Measurements from ENCODE around the gene SPON1.
"Not testable (repeated sequence)": the region's sequence is repeated elsewhere in the genome, so short reads cannot be mapped to it uniquely, and the experiment has no call there.

The SPON1 gene

DNA sequence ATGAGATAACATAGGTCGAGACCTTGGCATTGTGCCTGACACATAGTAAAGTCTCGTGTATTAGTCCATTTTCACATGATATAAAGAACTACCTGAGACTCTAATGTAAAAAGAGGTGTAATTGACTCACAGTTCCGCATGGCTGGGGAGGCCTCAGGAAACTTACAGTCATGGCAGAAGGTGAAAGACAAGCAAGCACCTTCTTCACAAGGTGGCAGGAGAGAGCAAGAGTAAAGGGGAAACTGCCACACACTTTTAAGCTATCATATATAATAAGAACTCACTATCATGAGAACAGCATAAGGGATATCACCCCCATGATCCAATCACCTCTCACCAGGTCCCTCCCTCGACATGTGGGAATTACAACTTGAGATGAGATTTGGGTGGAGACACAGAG is 165.2 kb downstream of the SPON1 start:
- DNase-seq = no peak

DNA sequence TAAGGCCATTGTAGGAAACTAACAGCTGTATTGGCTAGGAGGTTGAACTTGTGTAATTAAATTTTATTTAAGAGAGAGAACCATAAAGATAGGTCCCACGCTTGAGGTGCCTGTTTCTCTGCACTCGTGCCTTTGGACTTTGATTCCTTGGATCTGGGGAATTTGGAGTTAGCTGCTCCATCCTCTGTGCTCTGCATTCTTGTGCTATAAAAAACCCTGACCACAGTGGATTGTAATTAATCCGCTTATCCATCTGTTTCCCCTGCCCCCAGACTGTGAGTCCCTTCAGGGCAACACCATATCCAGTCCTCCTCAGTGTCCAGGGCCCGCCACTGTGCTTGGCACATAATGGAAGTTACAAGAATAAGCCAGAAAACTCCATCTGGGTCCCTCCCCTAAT is 169.8 kb downstream of the SPON1 start:
- peak; percentile 38 for DNase-seq

DNA sequence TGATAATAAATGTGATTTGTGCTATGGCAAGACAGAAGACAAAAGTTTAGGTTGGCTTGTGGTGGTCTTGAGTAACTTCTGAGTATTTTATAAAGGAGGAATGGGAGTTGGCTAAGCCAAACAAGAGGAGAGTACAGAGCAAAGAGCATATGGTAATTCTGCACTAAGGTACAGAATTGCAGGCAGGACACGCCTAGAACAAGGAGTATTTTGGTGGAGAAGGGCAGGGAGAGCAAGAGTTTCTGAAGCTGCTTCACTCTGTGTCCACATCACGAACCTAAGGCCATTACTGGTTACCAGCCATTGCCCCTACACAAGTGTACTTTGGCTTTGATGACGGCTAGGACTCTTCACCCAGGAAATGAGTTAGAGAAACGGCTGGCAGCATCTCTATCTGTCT is 170.9 kb downstream of the SPON1 start:
- no peak for DNase-seq

DNA sequence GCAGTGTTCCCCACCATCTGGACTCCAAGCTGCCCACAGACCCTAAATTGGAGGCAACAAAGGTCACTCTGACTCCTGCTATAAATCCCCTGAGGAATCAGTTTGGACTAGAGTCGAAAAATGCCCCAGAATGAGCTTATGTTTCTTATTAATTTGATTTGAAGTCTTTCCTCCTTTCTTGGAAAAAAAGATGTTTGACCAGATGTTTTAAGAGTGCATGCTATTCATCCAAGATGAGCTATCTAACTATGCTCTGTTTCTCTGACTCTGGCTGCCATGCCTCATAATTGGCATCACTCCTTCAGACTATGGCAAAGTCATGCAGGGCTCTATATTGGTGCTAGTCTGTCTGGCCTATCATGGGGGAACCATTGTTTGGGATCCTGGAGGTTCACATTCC is 174.0 kb downstream of the SPON1 start:
- DNase-seq = no peak

DNA sequence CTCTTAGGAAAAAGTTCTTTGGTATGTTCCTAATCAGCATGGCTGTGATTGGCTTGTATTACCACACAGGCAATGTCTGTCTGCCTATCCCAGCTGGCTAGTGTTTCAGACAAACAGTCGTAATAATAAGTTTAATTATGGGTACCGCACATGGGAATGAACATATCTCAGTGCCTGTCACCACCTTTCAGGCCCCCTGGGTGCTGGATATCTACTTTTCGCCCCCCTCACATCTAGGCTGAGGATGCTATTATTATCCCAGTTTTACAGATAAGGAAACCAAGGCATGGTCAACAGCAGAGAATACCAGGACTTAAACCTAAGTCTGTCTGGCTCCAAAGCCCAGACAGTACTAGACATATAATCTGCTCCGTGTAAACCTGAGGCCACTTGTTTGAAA is 174.8 kb downstream of the SPON1 start:
- no peak for DNase-seq

DNA sequence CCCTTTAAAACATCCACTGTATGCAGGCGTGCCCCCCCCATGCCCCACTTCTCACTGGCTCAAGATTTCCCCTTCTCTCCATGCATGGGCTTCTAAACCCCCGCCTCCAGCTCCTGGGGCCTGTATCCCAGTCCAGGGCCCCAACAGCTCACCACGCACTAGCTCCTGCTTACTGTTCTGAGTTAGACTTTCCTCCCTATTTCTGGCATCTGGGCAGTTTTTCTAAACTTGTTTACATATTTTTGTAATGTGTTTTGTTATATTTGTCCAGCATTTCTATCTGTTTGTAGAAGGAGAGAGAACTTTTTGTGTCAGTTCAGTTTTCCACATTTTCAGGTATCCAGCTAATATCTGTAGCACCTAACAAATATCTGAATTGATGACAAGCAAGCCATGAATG is 178.5 kb downstream of the SPON1 start:
- DNase-seq = no peak

DNA sequence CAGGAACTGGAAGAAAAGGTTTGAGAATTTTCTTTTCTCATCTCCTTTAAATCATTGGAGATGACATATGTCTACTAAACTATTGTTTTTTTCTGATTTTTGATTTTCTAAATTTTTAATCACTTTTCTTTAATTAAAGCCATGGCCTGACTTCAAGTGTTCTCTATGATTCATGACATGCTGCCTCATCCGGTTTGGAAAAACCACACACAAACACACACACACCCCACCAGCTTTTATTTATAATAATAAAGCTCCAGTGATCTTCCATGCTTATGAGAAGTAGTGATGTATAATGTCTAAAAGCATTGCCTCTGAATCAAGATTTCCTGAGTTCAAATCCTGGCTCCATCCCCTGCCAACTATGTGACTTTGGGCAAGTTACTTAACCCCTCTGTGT is 179.2 kb downstream of the SPON1 start:
- no peak for DNase-seq

DNA sequence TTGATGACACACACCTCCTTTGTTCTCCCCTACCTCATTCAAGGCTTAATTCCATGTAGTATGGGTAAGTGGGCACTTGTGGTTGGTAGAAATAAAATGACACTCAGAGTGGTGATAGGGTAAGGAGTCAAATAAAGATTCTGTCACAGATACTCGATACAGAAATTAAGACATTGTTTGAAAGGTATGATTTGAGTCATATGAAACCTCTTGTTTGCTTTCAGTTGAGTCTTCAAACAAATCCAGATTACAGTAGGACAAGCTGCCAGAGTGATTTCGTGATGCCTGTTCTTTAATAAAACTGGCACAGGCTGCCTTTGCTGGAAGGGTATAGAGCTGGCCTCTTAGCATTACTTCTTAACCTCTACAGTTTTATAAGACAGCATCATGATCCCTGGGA is 182.4 kb downstream of the SPON1 start:
- no peak for DNase-seq

DNA sequence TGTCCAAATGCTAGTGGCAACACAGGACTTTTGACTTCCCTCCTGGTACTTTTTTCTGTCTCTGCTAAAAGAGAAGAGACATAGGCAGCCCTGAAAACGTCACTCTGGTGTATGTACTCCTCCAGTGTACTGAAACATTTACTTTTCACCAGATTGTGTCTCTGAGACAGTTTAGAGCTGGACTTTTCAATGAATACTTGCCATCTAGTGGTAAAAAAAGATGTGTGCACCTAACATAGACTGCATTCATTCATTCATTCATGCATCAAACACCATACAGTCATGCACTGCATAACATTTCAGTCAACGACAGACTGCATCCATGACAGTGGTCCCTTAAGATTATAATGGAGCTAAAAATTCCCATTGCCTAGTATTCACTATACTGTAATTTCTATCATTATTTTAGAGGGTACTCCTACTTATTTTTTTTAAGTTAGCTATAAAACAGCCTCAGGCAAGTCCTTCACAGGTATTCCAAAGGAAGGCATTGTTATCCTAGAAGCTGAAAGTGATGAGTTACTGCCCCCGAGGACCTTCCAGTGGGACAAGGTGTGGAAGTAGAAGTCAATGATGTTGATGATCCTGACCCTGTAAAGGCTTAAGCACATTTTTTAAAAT is 186.2 kb downstream of the SPON1 start:
- DNase-seq = peak; percentile 40

DNA sequence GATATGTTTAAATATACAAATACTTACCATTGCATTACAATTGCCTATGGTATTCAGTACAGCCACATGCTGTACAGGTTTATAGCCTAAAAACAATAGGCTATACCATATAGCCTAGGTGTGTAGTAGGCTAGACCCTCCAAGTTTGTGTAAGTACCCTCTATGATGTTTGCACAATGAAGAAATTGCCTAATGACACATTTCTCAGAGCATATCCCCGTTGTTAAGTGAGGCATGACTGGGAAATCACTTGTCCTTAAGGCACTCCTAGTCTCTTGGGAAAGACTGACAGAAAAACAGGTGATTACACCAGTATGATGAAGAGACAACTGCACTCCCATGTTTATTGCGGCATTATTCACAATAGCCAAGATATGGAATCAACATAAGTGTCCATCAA is 187.2 kb downstream of the SPON1 start:
- DNase-seq = no peak

DNA sequence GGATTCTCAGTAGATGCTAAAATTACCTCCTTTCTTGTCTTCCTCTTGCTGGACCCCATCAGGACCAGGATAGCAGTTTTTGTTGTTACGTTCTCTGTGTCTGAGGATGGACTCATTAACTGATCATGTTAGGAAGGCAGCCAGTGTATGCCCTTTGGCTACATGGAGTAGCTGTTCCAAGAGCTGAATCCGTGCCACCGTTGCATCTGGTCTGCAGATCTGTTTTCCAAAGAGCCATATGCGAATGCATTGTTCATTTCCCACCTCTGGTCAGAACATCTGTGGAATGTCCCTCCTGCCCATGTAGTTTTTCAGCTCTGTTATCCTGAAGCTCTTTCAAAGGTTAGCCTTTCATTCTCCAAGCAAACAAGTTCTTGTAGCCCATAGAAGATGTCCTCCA is 188.4 kb downstream of the SPON1 start:
- no peak for DNase-seq

DNA sequence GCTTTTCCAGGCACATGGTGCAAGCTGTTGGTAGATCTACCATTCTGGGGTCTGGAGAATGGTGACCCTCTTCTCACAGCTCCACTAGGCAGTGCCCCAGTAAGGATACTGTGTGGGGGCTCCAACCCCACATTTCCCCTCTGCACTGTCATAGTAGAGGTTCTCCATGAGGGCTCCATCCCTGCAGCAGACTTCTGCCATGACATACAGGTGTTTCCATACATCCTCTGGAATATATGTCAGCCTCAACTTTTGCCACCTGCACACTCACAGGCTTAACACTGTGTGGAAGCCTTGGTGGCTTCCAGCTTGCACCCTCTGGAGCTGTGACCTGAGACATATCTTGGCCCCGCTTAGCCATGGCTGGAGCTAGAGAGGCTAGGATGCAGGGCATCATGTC is 191.6 kb downstream of the SPON1 start:
- DNase-seq = not testable (repeated sequence)

DNA sequence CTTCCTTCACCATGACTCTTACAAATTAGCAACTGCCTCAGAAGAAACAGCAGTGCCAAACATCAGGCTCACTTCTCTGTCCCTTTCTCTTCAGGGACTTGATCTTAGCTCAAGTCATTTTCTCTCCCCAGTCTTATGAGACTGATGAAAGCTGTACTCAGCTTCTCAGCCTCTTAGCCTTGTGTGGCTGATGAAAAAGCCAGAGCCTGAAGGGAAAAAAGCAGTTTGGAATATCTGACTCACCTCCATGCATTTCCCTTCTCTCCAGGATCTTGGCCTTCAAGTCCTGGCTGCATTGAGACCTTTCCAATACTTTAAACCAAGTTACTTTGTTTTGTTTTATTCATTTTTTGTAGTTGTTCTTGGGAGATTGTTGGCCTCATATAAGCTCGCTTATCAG is 195.9 kb downstream of the SPON1 start:
- no peak for DNase-seq

DNA sequence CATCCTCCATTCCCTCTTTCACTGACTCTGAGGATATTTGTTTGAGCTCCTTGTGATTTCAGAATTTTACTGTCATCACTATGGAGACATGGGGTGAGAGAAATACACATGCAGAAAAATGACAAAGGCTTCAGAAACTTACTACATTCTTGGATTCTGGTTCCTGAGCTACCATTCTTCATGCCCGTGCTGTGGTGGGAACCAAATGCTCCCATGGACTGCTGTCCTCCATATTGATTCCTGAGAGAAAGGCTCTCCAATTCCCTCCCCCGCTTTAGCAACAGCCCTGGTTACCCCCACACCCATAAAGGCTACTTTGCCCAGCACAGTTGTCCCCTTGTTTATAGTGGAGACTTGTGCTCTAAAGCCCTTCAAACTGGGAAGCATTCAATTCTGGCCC is 201.1 kb downstream of the SPON1 start:
- DNase-seq = no peak

DNA sequence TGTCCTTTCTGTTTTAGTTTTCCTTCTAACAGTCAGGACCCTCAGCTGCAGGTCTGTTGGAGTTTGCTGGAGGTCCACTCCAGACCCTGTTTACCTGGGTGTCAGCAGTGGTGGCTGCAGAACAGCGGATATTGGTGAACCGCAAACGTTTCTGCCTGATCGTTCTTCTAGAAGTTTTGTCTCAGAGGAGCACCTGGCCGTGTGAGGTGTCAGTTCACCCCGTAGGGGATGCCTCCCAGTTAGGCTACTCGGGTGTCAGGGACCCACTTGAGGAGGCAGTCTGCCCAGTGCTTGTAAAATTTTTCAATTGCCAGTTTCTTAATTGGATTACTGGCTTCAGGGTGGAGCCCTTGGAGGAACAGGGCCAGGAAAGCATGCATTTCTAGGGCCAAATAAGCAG is 211.2 kb downstream of the SPON1 start:
- DNase-seq = not testable (repeated sequence)

DNA sequence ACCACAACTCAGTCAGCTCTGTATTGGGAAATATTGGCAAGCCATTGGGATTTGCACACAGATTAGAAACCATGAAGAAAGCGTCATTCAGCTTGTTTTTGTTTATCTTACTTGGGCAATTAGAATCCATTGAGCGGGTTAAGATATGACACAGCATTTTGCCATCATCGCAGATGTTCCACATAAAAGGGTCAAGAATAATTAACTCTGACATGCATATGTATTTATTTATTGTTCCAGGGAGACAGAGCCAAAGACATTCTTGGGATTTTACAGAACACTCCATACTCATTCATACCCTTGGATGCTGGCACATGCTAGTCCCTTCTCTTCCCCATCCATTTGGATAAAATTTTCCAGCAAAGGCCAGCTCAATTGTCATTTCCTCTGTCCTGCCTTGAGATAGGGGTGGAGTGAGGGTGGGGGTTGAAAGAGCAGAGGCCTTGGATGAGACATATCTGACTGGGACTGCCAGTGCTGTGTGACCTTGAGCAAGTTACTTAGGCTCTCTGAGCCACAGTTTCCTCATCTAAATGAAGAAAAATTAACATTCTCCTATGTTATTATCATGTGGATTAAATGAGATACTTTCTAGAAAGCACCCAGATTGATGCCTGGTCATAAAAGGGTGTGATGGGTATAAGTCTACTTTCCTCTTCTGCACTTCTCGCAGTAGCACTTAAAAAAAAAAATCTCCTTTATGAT is 216.7 kb downstream of the SPON1 start:
- DNase-seq = peak; percentile 13

DNA sequence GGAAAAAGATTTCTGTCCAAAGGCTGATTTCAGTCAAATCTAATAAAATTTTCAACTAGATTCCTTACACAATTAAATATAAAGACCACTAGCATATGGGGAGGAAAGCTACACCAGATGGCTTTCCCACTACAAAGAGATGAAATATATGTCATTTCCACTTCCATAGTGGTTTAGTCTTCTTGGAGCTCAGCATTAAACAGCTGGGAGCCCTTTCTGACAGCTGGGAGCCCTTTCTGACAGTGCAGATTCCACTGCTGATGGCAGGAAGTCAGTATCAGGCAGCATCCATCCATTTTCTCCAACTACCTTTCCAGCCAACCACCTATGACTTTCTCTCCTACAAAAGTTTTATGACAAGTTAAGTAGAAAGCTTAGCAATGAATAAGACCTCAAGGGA is 218.6 kb downstream of the SPON1 start:
- DNase-seq = no peak

DNA sequence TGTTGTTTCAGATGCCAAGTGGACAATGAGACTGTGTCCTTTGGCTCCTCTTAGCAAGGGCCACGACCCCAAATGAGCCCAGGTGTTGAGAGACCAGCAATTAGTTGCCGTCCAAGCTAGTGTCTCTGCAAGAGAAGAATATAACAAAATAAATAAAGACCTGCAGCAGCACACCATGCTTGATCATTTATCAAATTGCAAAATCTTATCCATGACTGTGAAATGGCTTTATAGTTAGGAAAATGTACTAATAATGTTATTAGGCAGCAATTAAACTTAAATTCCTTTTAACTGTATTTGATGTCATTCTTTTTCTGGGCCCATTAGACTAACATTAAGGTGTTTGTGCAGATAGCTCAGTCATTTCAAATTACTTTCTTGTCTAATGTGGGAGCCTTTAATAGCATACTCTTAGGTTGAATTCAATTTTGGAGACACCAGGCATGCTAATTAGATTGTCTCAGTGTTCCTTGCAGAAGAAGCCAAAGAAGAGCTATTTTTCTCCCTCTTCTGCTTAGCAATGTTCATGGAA is 220.4 kb downstream of the SPON1 start:
- DNase-seq = no peak

DNA sequence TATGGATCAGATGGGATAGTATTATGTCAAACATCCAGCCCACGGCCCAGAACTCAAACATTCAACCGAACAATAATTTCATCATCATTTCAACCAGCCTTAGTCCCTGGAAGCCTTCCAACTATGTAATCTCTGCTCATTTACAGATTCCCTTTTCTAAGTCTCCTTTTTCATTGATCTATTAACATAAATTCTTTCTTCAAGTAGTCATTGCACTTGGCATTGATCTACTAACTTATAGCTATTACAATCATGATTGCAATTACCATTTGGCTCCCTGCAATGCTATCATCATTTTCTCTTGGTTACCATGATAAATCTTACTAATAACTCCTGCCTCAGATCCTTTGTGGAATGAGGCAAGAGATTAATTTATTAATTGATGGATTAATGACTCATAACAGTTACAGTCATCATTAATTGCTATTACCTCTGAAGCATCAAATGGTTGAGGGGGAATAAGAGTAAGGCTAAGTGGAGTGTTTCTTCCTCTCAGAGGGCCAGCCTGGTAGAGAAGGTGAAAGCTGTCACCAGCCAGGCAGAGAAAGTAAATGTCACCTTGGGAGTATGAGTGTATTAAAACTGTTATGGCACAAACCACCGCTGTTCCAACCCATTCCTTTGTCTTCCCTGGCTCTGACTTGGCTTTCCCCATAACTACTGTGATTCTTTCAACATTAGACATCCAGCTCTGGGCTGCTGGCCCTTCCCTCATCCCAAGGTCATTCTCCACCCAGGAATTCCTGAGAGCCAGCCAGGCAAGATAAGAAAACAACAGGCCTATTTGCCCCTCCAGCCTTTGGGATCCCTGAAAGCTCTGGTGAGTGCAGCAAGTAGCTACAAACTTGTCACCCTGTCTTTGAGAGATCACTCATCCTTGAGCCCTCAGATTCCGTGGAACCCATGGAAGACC is 221.8 kb downstream of the SPON1 start:
- peak; percentile 1 for DNase-seq

DNA sequence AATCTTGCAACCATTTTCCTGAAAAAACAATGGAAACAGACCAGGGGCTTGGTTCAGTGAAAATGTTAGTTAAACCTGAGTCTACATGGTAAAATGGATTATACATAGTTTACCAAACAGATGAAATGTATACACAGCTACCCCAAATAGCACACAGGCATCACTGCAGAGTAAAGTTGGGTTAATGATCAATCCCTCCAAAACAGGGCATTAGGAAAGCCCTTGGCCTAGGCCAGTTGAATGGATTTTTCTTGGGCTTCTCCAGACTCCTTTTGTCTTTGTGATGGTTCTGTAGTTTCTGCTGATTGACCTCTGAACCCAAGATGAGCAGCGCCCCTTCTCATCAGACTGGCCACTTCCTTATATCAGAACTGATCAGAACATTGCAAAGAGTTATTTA is 222.9 kb downstream of the SPON1 start:
- no peak for DNase-seq

DNA sequence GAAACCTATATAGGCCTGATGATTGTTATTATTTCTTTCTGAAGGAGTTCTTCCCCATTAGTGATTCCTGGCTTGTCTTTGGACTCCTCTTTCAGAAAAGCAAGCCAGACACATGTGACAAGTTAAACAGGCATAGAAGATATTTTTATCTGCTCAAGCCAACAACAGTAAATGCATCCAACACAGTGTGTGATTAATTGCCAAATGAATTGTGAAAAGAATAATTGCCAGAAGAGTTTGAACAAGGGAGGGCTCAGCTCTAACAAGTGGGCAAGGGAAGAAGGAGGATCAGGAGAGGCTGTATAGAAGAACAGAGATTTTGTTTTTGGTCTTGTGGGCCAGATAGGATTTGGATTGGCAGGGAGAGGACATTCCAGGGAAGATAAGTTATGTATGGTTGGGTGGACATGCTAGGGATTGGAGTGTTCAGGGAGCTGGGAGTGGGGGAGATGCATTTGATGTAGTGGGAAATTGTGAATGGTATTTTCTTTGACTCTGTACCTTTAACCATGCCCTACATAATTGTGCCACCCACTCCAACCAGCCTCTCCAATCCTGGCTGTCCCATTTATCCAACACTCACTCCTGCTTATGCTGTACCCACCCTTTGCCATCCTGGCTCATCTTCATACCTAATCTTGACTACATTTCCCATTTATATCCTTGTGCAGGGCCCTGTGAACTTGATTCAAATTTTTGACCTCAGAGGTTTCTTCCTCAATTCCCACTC is 223.7 kb downstream of the SPON1 start:
- DNase-seq = no peak

DNA sequence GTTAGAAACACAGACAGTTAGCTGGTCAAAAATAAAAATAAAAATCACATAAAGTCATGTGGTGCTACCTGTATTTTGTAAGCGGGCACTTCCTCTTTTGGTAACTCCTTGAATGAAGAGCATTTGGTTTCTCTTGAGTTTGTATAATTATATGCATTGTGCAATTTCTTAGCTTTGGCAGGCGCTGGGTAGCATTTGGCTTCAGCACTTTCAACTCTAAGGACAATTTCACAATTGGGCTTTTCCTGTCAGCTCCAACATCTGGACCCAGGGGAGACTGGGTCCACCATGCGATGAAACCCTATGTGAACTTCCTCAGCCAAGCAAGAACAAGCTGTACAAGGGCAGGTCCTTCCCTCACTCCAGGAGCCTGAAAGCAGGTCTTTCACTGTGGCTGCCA is 227.4 kb downstream of the SPON1 start:
- DNase-seq = no peak

Data from fibroblast of skin of scalp (primary cell).